Mucosa of descending colon (tissue), 3 donors: ENCODE data around the gene ZNF765. TPM values are rescaled to one million over a fixed set of nuclear protein-coding genes. Genes with fewer than 3 reads are reported as not detected.
"Not testable (repeated sequence)": the region's sequence is repeated elsewhere in the genome, so short reads cannot be mapped to it uniquely, and the experiment has no call there.

Experiments used
- ATAC-seq: fragments of 200-7000 bp; cut with Tn5 transposase; one replicate; pipeline ENCODE4 v1.9.1; 2020; ENCODE audit warnings: mild to moderate bottlenecking, moderate library complexity
- DNase-seq, 3 donors: peaks; one replicate each; pipeline ENCODE4 v3.0.0-alpha.2; 2020
- H3K36me3 ChIP-seq: fragments of 200-600 bp; one replicate; pipeline ENCODE4 v1.8.0; 2021; ENCODE audit warnings: low read depth, mild to moderate bottlenecking
- H3K4me1 ChIP-seq: fragments of 200-600 bp; one replicate; pipeline ENCODE4 v1.8.0; 2021; ENCODE audit warnings: low read depth, mild to moderate bottlenecking
- H3K4me3 ChIP-seq: fragments of 200-600 bp; one replicate; pipeline ENCODE4 v1.8.0; 2021; ENCODE audit warnings: mild to moderate bottlenecking
- H3K9me3 ChIP-seq: fragments of 200-600 bp; one replicate; pipeline ENCODE4 v1.8.0; 2021; ENCODE audit warnings: mild to moderate bottlenecking
- intact Hi-C, 2 donors: fragments of 100-400 bp; cut with DNase I in 1 of 2; cut with micrococcal nuclease in 1 of 2; formaldehyde crosslinking; loops; one replicate each; pipeline versions ENCODE4 v1.11.0 to v1.11.1; 2022; cut with DNase I, micrococcal nuclease
- long read RNA-seq, 2 donors: library from polyadenylated mRNA; unstranded; transcript quantifications; one replicate each; pipeline ENCODE4 v2.0.0, GENCODE V29; 2019 to 2021
- total RNA-seq, 3 donors: library from RNA; stranded (reverse); fragmentation: NEBNext Ultra II Directional in 2 of 3; extraction: Animal tissue kit (Norgen Biotek cat#: 25700) in 2 of 3; gene quantifications; one replicate each; pipeline versions ENCODE4 v1.2.1 to v1.2.4, GENCODE V29; 2021 to 2023
- TF ChIP-seq, protein P1 (sequence below): fragments of 200-600 bp; IDR thresholded peaks from one replicate; pipeline ENCODE4 v1.8.0; 2022; ENCODE audit warnings: antibody characterized with exemption, mild to moderate bottlenecking
- donor health status: DM: no; HTN: no; CAD: no; lungs with moderate emphysema.
- donor health status: DM: no; HTN: no; CAD: no.
- donor health status: DM: no; HTN: yes; CAD: no.

Gene ZNF765
- 10 to 100 TPM; 10.1 to 16.8 (median 11.6) TPM for total RNA-seq
- long read RNA-seq, donor 1, full-length matches to known transcripts, result 8 of 13 reads
- long read RNA-seq, donor 1, partial matches to known transcripts, result 0 of 13 reads
- long read RNA-seq, donor 1, other reads (novel, unspliced or antisense), result 5 of 13 reads
- long read RNA-seq, donor 2, full-length matches to known transcripts, result 2 of 3 reads
- long read RNA-seq, donor 2, partial matches to known transcripts, result 0 of 3 reads
- long read RNA-seq, donor 2, other reads (novel, unspliced or antisense), result 1 of 3 reads

DNA sequence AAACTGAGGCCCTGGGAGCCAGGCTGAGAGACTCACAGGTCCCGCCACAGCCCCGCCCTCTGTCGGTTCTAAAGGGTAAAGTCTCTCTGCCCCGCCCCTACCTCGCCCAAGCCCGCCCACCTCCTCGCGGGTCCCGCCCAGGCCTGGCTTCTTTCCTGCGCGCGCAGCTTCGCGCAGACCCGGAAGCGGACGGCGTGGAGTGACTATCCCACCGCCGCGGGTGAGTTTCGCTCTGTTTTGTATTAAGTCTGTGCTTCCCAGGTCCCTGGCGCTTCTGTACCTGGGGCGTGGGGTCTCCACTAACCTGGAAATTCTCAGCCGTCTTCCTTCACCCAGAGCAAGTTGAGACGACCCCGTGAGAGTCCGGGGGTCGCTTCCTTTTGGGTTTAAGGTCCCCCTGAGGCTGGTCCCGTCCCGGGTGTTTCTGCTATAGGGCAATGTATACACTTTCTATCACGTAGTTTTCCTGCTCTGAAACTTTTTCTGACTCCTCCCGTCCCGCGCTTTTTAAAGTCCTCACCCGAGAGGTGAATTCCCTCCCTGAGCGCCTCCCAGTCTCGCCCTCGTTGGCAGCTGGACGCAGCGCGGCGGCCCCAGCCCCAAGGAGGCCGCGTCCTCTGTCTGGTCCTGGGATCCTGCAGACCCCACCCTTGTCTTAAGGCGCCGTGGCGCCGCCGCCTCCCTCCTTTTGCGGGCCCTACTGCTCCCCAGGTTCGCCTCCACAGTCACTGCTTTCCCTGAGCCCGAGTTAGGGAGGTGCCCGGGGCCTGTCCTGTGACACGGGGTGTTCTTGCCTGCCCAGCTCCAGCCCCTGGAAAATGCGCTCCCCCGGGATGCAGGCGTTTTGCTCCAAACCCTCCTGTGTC is at the start of gene ZNF765:
Gene ZNF765, plus strand, starts transcription at position 176 of the 866 bp plus-strand sequence. CDS start 2,867 bp downstream, outside the sequence.
- TF ChIP-seq, protein P1, sequence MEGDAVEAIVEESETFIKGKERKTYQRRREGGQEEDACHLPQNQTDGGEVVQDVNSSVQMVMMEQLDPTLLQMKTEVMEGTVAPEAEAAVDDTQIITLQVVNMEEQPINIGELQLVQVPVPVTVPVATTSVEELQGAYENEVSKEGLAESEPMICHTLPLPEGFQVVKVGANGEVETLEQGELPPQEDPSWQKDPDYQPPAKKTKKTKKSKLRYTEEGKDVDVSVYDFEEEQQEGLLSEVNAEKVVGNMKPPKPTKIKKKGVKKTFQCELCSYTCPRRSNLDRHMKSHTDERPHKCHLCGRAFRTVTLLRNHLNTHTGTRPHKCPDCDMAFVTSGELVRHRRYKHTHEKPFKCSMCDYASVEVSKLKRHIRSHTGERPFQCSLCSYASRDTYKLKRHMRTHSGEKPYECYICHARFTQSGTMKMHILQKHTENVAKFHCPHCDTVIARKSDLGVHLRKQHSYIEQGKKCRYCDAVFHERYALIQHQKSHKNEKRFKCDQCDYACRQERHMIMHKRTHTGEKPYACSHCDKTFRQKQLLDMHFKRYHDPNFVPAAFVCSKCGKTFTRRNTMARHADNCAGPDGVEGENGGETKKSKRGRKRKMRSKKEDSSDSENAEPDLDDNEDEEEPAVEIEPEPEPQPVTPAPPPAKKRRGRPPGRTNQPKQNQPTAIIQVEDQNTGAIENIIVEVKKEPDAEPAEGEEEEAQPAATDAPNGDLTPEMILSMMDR, result peak; percentile 48
- Histone ChIP-seq H3K9me3 (peaks cover 14% of the 10 kb centered on the region), H3K4me1 (peaks cover 9% of the 10 kb centered on the region), H3K4me3 (peak within 1 kb of the TSS; percentile 45), H3K36me3 (peaks cover 4% of the 10 kb centered on the region)
- DNase-seq (peak; percentile 96 to 98 (median 98)), ATAC-seq (peak; percentile 100)
- intact Hi-C loops, result no loop called here

DNA sequence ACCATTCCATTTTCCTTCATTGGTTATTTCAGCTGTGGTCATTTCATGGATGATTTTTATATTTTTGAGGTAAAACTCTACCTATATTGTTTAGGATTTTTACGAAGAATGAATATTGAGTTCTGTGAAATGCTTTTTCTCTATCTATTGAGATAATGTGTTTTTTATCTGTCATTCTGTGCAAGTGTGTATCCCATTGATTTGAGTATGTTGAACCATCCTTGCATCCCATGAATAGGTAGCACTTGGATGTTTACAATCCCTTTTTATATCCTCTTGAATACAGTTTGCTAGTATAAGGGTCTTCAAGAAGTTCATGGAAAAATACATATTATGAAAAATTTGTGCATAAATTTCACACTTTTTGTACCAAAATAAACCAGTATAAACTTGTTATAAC is 39.2 kb upstream of the ZNF765 start:
- H3K9me3 ChIP-seq, result peaks cover 84% of the 10 kb centered on the region
- DNase-seq, result no peak
- intact Hi-C loops, result no loop called here
- H3K36me3 ChIP-seq, result peaks cover 5% of the 10 kb centered on the region
- TF ChIP-seq, protein P1, result no peak
- ATAC-seq, result no peak
- no peak overlapping the region for H3K4me3 ChIP-seq
- no peaks in the 10 kb centered on the region for H3K4me1 ChIP-seq

DNA sequence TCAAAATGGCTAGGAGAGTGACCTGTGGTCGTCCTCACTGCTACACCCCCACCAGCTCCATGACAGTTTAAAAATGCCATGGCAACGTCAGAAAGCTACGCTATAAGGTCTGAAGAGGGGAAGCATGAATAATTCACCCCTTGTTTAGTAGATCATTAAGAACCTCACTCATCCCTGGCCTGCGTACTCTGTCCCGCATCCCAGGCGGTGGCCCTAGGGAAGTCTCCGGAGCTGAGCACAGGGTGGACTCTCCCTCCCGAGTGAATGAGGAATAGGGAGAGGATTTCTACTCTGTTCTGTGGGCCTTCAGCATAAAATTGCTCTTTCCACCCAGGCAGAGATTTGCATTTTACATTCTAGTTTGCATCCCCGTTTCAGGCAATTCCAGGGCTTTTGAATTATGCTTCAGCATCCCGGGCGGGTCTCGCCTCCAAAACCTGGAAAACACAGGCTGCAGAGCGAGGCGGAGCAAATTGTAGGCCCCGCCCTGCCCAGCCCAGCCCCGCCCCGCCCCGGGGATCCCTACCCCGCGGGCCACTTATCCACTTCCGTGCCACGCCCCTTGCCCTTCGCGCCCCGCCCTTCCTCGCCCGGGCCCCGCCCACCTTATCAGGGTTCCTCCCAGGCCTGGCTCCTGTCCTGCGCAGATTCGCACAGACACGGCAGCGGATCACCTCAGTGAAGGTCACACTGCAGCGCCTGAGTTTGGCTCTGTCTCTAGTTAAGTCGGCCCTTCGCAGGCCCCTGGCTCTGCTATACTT is 36.9 kb upstream of the ZNF765 start:
- TF ChIP-seq, protein P1, result no peak
- ATAC-seq, result no peak
- Histone ChIP-seq H3K4me1 (no peaks in the 10 kb centered on the region), H3K9me3 (peaks cover 73% of the 10 kb centered on the region), H3K4me3 (no peak overlapping the region), H3K36me3 (no peaks in the 10 kb centered on the region)
- DNase-seq, result no peak
- intact Hi-C loops, result no loop called here

DNA sequence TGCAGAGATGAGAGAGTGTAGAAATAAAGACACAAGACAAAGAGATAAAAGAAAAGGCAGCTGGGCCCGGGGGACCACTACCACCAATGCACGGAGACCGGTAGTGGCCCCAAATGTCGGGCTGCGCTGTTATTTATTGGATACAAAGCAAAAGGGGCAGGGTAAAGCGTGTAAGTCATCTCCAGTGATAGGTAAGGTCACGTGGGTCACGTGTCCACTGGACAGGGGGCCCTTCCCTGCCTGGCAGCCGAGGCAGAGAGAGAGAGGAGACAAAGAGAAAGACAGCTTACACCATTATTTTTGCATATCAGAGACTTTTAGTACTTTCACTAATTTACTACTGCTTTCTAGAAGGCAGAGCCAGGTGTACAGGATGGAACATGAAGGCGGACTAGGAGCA is 34.9 kb upstream of the ZNF765 start:
- DNase-seq, H3K4me1 ChIP-seq, H3K4me3 ChIP-seq, ATAC-seq, H3K36me3 ChIP-seq, intact Hi-C loops: not testable (repeated sequence)
- H3K9me3 ChIP-seq, result peaks cover 52% of the 10 kb centered on the region

DNA sequence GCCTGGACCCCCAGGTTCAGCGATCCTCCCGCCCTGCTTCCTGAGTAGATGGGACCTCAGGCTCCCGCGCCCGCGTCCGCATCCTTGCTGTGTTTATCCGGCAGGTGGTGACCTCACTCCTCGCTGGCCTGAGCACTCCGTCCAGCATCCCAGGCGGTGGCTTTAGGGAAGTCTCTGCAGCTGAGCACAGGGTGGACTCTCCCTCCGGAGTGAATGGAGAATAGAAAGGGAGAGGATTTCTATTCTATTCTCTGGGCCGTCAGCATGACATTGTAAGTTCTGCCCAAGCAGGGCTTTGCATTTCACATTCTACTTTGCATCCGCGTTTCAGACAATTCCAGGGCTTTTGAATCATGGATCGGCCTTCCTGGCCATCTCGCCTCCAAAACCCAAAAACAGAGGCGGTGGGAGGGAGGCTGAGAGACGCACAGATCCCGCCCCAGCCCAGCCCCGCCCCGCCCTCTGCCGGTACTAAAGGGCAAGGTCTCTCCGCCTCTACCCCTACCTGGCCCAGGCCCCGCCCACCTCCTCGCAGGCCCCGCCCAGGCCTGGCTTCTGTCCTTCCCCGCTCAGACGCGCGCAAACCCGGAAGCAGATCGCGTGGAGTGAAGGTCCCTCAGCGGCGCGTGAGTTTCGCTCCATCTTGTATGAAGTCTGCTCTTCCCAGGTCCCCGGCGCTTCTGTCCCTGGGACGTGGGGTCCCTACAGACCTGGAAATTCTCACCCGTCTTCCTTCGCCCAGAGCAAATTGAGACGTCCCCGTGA is 29.6 kb upstream of the ZNF765 start, which contains the start of gene ZNF525:
Gene ZNF525, plus strand, starts transcription at position 572 of the 765 bp plus-strand sequence. CDS start 6,577 bp downstream, outside the sequence.
- Histone ChIP-seq H3K4me3 (peak within 1 kb of the TSS; percentile 33), H3K4me1 (no peaks in the 10 kb centered on the region), H3K9me3 (peaks cover 13% of the 10 kb centered on the region), H3K36me3 (no peaks in the 10 kb centered on the region)
- intact Hi-C loops, result no loop called here
- DNase-seq (peak; percentile 97 to 98 (median 97)), ATAC-seq (peak; percentile 100)
- TF ChIP-seq, protein P1, result peak; percentile 47
